ENCODE measurements around the gene SNX4. TPM values are rescaled to one million over a fixed set of nuclear protein-coding genes. Genes with fewer than 3 reads are reported as not detected.

SNX4 gene
- total RNA-seq, 2 donors from 2014 or later: 22.3 to 35.4 TPM

DNA sequence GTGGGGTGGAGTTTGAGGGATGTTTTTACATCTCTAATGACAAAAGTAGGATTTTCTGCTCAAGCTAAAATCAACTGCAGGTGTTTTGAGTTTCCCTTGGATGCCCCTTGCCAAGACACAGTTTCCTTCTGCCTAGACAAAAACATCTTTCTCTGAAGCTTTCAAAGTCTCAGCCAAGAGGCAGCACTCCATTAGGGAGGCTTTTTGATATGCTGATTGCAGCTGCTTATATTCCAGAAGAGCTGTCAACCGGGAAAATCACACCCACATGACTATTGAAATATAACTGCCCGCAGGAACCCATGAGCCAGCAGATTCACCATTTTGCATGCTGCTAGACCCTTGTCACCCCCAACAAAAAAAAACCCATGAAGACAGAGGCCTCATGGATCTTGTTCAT, 117.4 kb downstream of the SNX4 start:
- no peak for ATAC-seq (replicated peaks)
- H3K9me3 Mint-ChIP-seq: peaks cover 5% of the 10 kb centered on the region
- H3K27me3 Mint-ChIP-seq: peaks cover 15% of the 10 kb centered on the region
- H3K4me3 Mint-ChIP-seq: no peak overlapping the region
- no peaks in the 10 kb centered on the region for H3K36me3 Mint-ChIP-seq (ENCODE audit: low read depth)
- peaks cover 5% of the 10 kb centered on the region for H3K4me1 Mint-ChIP-seq
- H3K27ac Mint-ChIP-seq: no peak overlapping the region

DNA sequence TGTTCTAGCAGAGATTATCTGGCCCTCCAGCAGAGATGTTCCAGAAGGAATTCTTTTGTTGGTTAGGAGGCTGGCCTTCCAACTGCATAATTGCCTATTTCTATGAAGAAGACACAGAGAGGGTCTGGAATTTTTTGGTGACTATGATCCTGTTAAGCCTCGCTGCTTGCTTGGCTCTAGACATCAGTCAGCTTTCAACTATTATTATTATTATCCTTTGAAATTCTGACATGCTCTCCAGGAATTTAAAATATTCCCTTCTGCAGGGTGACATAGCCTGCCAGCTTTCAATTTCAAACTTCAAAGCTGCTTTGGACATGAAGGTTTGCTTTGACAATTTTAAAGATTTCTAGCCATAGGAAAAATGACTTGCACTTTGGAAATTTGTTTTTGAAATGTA, 118.6 kb downstream of the SNX4 start:
- no peak for ATAC-seq (replicated peaks)
- H3K4me1 Mint-ChIP-seq: peaks cover 5% of the 10 kb centered on the region
- H3K9me3 Mint-ChIP-seq: peaks cover 5% of the 10 kb centered on the region
- no peaks in the 10 kb centered on the region for H3K36me3 Mint-ChIP-seq (ENCODE audit: low read depth)
- no peak overlapping the region for H3K27ac Mint-ChIP-seq
- H3K4me3 Mint-ChIP-seq: no peak overlapping the region
- H3K27me3 Mint-ChIP-seq: peaks cover 21% of the 10 kb centered on the region

DNA sequence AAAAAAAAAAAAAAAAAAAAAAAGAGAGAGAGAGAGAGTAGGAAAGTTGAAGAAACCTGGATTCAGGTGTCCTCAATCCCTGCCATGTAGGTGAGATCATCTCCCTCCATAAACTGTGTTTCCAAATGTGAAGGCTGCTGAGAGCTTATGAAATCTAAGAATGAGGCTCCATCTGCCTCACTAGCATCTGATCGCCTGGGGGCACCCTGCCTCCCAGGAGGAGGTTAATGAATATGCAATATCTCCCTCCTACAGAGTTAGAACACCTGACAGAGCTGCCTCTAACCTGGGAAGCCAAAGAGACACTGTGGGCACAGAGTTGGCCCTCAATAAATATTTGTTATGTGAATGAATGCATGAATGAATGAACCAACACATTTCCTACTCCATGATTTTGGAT, 121.0 kb downstream of the SNX4 start:
- Mint-ChIP-seq H3K4me1 (no peaks in the 10 kb centered on the region), H3K9me3 (no peaks in the 10 kb centered on the region), H3K36me3 (ENCODE audit: low read depth) (no peaks in the 10 kb centered on the region), H3K4me3 (no peak overlapping the region), H3K27ac (no peak overlapping the region), H3K27me3 (peaks cover 30% of the 10 kb centered on the region)
- no peak for ATAC-seq (replicated peaks)

Other genes with a start within 250 kb of the SNX4 start
- gene ZNF148, start 144.9 kb downstream of the SNX4 start, total RNA-seq: 10 to 100 TPM; 38.1 to 60.2 TPM
- gene OSBPL11, start 75.3 kb upstream of the SNX4 start, total RNA-seq: 10 to 100 TPM in 1 of 2 donors, 1 to 10 TPM in 1; 6.8 to 13.2 TPM